Posterior vena cava (tissue), 2 donors: ENCODE measurements around the gene MYH10. TPM values are rescaled to one million over a fixed set of nuclear protein-coding genes. Genes with fewer than 3 reads are reported as not detected.

ENCODE experiments used
- DNase-seq: peaks from one replicate; pipeline ENCODE4 v3.0.0-alpha.2; 2020; ENCODE audit warnings: low spot score
- intact Hi-C, 2 donors: fragments of 100-400 bp; cut with DNase I; formaldehyde crosslinking; loops; one replicate each; pipeline versions ENCODE4 v1.14.1 to v1.14.2; 2022 to 2023
- total RNA-seq, 2 donors: library from RNA; stranded (reverse); fragmentation: NEBNext Ultra II Directional; extraction: Animal tissue kit (Norgen Biotek cat#: 25700); gene quantifications; one replicate each; pipeline ENCODE4 v1.2.1, GENCODE V29; 2021
- donor health status: DM: yes; HTN: yes; CAD: no.
- donor health status: DM: yes; HTN: yes; CAD: no.

Gene MYH10
- total RNA-seq, 2 donors from 2014 or later: 232 to 233 TPM

DNA sequence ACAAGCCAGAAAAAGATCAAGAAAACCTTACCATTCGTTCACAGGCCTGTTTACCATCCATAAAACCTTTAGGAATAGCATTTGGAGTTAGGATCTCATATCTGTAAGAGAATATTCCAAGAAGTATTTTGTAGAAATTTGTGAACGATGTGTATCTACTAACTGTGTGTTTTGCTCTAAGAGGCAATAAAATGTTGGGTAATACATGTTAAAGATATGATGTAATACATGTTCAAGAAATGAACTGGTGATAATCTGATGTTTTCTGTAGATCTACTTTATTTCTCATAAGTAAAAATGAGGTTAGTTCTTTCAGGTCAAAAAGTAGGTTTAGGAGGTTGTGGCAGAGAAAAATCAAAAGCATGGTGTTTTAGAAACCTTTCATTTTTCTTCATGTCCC is 111.7 kb downstream of the MYH10 start:
- no peak for DNase-seq
- intact Hi-C loops: no loop called here

DNA sequence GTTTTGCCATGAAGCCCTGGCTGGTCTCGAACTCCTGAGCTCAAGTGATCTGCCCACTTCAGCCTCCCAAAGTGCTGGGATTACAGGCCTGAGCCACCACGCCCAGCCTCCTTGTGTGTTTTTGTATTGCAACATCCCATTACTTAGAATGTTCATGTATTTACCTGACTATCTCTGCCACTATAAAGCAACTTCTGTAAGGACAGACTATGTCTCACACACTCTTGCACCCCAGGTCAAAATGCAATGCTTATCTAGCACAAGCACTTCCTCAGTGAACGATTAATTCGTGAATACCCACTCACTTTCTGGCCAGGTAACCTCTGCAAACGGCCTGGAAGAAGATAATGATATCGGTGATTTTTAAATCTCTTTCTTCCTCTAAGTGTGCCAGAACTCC is 112.2 kb downstream of the MYH10 start:
- DNase-seq: no peak
- intact Hi-C loops: no loop called here

DNA sequence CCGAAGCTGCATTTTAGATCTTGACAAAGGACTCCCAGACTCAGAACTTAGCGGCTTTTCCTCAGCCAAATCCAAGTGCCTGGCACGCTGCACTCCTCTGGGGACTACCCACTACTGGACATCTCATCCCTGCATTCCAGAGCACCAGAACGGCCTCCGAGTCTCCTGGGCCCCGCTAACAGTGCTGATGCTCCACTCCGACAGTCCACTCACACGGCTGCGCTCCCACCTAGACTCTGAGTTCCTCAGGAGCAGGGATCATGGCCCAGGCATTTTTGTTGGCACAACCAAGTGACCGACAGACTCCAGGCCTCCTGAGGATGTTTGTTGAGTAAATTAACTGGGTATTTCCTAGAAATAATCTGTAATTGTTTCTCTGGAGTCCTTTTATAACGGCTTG is 115.7 kb downstream of the MYH10 start:
- DNase-seq: no peak
- intact Hi-C loops: no loop called here

DNA sequence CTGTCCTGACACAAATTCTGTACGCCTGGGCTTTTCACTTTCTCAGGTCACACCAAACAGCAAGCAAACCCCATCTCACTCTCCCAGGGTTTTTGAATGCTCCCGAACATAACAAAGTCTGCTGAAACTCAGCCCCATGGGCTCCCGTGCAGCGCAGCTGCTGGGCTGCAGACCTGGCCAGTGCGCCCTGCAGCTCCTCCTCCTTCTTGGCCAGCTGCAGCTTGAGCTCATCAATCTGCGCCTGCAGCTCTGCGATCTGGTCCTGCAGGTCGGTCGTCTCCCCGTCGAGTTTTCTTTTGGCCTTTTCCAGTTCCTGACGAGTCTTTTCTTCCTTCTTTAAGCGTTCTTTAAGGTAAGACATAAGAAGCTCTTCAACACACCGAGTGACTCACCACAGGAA is 124.4 kb downstream of the MYH10 start:
- DNase-seq: no peak
- intact Hi-C loops: no loop called here

DNA sequence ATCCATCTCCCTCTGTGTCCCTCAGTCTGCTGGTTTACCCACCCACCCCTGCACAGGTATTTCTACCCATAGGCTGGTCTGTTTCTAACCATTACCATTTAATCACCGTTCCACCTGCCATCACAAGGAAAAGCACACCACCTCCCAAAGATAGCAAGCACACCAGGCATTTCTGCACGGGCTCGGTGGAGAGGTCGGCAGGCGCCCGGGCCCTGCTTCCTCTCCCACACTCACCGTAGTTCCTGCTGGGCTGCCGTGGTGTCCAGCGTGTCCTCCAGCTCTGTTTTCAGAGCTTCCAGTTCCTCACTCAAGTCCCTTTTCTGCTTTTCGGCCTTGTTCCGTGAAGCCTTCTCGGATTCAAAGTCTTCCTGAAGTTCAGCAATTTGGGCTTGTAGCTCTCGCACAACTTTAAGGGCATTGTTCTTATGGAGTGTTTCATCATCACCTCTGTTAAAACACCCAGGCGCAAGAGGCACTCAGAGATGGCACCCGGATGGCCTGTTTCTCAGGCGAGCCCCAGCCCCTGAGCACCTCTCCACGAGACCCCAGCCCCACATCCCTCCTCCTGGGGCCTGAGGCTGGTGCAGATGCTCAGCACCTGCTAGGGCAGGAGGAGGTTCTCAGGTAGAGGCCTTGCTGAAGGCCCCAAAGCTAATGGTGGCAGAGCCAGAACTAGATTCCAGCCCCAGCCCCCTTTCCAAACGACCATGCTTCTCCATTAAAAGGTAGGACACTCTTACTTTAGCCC is 125.9 kb downstream of the MYH10 start:
- intact Hi-C loops: no loop called here
- DNase-seq: no peak

DNA sequence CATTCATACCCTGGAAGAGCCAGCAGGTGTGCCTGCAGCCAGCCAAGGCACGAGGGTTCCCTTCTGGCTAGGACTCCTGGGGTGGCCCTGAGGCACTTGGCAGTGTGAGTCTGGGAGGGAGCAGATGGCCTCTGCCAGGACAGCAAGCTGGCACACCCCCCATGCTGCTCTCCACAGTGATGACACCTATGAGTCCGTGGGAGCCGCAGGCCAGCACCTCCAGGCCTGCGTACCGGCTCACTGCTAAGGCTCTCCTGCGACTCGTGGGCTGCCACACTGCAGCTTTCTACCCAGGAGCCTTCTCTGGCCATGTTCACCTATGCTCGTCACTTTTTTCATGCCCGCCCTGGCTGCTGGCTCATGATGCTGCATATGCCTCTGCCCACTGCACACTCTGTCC is 126.7 kb downstream of the MYH10 start:
- intact Hi-C loops: no loop called here
- DNase-seq: no peak

DNA sequence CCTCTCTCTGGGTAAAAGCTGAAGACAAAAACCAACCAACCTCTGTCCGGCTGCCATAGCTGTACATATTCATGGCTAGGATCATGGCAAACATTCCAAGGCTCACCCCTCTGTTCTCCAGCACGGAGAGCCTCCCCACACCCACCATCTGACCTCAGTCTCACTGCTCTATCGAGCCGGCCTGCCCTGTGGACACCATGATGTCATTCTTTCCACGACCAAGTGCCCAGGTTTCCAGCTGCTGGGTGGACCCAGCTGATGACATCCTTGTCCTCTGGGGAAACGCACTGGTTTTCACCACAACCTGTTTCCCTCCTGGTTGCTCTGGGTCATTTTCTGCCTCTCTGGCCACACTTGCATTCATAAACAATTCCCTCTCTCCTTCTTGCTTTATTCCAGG is 127.2 kb downstream of the MYH10 start:
- intact Hi-C loops: no loop called here
- DNase-seq: peak; percentile 90

DNA sequence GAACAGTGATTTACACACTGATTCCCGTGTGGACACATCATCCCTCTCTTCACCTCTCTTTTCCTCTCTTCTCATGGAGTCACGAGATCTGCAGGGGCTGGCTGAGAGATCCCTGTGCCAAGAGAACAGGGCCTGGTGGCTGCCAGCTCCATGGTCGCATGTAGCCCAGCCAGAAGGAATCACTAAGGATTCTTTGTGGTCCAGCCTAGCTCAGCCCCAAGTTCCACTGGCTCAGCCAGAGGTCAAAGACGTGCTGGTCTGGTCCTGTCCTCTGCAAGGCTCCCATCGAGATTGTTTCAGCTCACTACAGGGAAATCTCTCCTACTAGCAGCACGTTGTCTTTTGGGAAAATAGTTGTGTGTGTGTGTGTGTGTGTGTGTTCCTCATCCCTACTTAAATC is 128.4 kb downstream of the MYH10 start:
- DNase-seq: no peak
- intact Hi-C loops: no loop called here

DNA sequence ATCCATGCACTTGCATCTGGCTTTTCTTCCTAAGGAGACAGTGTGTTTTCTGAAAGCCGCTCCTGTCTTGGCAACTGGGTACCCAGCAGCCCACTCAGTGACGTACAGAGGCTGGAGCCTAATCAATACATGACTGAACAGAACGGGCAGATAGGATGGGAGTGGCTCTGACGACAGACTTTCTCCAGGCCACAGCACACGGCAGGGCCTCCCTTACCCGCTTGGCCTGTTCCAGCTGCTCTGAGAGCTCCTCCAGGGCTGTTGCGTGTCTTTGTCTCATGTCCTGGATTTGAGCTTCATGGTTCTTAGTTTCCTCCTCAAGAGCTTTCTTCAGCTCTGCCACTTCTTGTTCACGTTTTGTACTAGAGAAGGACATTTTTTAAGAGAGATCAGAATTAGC is 129.9 kb downstream of the MYH10 start:
- intact Hi-C loops: no loop called here
- no peak for DNase-seq

DNA sequence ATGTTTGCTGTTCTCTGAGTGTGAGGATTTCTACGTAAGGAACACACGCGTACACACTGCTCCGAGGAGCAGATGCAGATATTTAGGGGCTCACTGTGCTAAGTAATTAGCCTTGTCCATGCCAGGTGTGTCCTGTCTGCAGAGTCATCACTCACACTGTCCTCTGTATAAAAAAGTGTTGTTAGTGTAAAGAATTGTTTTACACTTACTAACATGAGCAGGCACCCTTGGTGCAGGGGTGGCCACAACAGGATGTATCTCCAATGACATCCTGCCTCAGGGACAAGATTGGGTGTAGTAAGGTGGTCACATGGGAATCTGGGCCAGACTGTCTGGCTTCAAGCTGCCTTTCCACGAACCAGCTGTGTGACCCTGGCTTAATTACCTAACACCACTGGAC is 130.9 kb downstream of the MYH10 start:
- intact Hi-C loops: no loop called here
- DNase-seq: no peak

DNA sequence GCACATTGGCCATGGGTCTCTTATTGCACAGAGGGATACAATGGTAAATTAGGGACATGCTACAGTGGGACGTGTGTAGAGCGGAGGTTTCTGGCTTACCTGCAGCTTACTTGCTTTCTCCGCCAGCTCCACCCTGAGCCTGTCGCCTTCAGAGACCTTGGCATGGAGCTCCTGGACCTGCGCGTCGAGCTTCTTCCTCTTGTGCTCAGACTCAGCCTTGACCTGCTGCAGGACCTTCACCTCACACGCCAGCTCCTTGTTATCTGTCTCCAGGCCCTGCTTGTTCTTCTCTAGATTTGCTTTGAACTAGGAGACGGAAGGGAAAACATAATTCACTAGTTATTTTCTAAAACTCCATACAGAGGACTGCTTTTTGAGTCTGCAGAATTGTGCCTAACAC is 131.4 kb downstream of the MYH10 start:
- intact Hi-C loops: no loop called here

DNA sequence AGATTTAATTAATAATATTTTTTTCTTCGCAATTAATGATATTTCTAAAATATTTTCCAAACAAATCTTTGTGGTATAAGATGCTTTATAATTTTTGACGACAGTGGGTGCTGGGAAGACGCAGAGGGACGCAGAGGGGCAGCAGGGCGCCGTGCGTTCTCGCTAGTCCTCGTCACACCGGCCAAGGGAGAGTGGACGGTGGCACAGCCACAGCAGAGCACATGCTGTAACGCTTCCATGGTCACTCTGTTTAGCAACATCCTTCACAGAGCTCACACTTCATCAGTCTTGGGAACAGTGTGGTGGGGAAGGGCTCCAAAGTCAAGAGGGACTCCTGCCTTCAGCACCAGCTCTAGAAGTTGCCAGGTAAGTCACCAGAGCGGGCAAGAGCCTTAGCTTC is 134.4 kb downstream of the MYH10 start:
- DNase-seq: no peak

More for the DNA sequence above, 131.4 kb downstream of the MYH10 start:
- no peak for DNase-seq

DNA sequence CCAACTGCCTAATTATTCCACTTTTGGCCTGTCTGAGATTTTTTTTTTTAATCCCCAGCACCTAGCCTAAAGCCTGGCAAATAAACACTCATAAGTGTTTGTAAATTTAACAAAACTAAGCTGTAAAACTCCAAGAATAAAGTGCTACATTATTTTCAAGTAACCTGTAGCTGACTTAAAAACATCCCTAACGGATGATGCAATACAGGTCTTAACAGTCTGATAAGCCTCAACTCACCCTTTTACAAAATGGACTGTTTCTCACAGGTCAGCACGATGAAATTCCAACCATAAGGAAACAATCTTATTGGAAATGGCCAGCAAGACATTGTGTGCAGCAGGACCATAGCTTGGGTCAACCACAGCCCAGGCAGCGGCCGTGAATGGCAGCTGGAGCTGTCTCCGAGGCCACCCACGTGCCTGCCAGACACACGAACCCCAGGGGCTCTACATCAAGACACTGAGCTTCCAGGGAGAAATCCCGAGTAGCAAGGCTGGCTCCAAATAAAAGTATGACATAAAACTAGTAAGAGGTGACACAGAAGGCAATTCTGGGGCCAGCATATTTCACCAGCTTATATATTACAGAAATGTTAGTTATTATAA is 135.9 kb downstream of the MYH10 start:
- intact Hi-C loops: no loop called here
- DNase-seq: no peak

More for the DNA sequence above, 134.4 kb downstream of the MYH10 start:
- intact Hi-C loops: no loop called here

DNA sequence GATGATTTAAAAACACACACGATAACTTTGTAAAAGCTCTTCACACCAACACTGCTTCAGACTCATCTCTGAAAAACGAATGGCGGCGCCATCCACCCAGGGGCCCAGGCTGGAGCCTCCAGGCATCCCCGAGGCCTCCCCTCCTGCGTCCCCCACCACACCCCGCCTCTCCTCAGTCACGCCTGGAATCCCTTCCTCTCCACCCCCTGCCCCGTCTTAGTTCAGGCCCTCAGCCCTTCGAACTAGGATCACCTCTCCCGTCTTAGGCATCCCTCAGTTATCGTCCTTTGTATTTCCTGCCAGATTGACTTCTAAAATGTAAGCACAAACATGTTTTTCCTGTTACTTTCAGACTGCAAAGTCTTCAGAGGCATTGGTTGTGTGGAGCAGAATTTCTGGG is 136.5 kb downstream of the MYH10 start:
- no peak for DNase-seq
- intact Hi-C loops: no loop called here

DNA sequence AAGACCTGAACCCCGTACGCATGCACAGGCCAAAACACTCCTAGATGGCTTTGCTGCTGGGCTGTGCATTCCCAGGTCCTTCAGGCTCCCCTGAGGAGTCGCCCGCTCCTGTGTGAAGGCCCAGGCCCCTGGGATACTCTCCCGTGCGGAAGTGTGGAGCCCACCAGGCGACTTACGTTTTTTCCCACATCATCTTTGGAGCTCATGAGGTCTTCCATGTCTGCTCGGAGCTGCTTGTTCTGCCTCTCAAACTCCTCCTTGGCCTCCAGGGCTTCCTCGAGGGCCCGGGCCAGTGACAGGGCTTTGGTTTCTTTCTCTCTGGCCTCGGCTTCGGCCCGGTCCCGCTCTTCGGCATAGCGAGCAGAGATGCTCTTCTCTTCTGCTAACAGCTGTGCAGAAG is 138.4 kb downstream of the MYH10 start:
- DNase-seq: no peak
- intact Hi-C loops: no loop called here

DNA sequence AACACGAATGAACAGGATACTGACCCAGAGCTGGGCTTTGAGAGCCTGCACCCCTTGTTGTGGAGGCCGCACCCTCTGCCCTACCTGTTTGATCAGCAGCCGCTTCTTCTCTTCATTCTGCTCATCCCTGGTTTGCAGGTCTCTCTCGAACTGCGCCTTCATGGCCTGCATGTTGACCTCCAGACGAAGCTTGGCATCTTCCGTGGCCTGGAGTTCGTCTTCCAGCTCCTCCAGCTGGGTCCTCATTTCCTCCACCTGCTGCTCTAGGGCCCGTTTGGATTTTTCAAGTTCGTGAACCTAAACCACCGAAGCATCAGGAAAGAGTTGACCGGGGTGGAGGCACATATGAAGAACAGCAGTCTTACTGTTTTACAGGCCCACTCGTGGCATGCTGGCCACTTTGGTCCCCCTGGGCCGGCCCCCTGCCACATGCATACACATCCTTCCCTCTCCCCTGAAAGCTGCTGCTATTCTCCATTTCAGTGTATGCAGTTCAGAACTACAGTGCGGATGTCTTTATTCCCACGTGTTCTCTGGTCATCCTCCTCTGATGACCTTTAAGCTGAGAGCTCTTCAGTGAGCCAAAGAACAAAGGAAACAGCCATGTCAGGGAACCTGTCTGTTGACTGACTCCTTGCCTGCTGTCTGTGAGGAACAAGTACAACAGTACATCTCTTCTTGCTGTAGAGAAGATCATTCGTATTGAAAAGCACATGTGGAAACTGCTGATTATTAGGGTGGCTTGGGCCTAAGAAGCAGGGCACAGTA is 140.1 kb downstream of the MYH10 start:
- intact Hi-C loops: no loop called here
- DNase-seq: no peak

DNA sequence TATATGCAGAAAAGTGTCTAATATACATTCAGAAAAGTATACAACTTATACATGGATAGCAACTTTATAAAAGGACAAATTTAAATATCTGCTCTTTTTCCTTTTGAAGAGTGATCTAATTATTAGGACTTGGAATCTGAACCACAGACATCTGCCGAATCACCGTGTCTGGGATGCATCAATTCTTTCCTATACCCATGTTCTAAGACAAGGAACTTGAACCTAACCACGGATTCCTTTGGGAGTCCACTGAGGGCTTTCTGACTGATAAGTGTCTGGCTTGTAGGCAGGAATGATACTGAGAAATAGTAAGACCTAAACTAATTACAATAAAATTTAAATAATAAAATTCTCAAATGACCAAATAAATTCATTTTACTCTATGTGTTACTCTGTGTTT is 140.7 kb downstream of the MYH10 start:
- intact Hi-C loops: no loop called here
- DNase-seq: no peak

DNA sequence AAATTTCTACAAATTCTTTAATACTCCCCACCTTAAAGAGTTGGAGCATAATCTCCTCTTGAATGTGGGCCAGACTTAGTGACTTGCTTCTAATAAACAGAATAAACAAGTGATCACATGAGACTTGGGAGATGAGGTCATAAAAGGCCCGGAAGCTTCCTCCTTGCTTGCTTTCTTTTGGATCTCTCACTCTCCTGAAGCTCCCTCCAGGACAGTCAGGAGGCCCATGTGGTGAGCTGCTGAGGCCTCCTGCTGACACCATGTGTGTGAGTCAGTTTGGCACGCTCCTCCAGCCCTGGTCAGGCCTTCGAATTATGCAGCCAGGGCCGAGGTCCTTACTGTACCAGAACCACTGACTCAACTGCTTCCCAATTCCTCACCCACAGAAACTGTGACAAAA is 141.6 kb downstream of the MYH10 start:
- peak; percentile 92 for DNase-seq

DNA sequence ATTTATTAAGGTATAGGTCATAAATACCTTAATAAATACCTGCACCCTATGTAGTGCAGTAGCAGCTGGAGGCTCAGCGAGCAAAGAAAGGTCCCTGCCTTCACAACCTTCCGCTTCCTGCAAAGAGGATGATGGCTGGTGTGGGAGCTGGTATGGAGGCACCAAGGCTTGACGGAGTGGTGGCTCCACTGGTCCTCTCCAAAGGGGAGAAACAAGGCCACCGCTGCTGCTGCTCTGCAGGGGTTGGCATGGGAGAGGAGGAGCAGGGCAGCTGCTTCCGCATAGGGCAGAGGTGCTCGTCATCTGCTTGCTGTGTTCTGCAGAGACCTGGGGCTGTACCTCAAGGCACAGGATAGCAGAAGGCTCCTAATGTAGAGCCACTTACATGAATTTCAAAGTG is 142.0 kb downstream of the MYH10 start:
- DNase-seq: no peak
- intact Hi-C loops: no loop called here

More for the DNA sequence above, 141.6 kb downstream of the MYH10 start:
- intact Hi-C loops: no loop called here

DNA sequence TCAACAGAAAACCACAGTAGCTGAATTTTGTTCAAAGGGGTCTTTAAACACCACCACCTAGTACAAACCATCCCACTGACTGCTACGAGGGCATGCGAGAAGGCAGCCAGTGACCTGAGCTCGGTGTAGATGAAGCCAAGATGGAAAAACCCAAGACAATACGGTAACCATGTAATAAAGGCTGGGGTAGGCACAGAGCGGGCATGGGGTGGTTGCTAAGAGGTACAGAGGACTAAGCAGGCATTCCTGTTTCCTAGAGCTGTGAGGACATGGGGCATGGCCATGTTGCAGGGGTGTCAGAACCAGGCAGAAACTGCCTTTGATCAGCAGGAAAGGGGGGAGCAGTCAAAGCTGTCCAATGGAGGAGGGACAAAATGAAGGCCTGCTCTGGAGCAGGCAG is 142.8 kb downstream of the MYH10 start:
- intact Hi-C loops: no loop called here
- no peak for DNase-seq
